NB4 (cell line): Measurements from ENCODE around the gene NHEJ1.

Experiments used
- CTCF ChIP-seq: IDR thresholded peaks from one replicate; pipeline ENCODE4 v1.5.1; 2012; ENCODE audit warnings: low read depth, low read length
- POLR2A ChIP-seq: IDR thresholded peaks from 2 replicates; pipeline ENCODE4 v1.6.1; 2011; ENCODE audit warnings: mild to moderate bottlenecking; ENCODE audit not compliant: insufficient read length; ENCODE audit errors: extremely low read depth

- no peak for TF ChIP-seq CTCF
- TF ChIP-seq POLR2A: no peak
Observed at GRCh38 chr2:219109471-219109870, 51.1 kb downstream of the NHEJ1 start.
